K562 (cell line): ENCODE measurements around the gene TGFB2. TPM values are rescaled to one million over a fixed set of nuclear protein-coding genes. Genes with fewer than 3 reads are reported as not detected.

Experiments
- ZNF140 ChIP-seq: fragments of 250-450 bp; sonication (Bioruptor Pico); IDR thresholded peaks from 2 replicates; pipeline ENCODE4 v1.8.0; 2021; ENCODE audit warnings: moderate library complexity, mild to moderate bottlenecking, inconsistent platforms
- ZNF282 ChIP-seq: sonication (generic); formaldehyde crosslinking; IDR thresholded peaks from 2 replicates; pipeline ENCODE4 v1.8.1; 2023; ENCODE audit warnings: missing genetic modification reagents
- polyA plus RNA-seq, 8 experiments: library from polyadenylated mRNA; depleted of rRNA in 4 of 8; stranded (reverse) in 5 of 8; unstranded in 3 of 8; fragments of >200 nt; fragmentation: Nextera tagmentation in 2 of 8; fragmentation: Illumina TruSeq in 1 of 8; extraction: Ambion mirVana in 2 of 8; extraction: Trizol in 1 of 8; gene quantifications; 2 replicates each; pipeline versions ENCODE4 v1.2.1 to v1.2.3, GENCODE V29; 2011 to 2014; ENCODE audit warnings: inconsistent platforms in 1 of 8, missing spikeins in 1 of 8
- total RNA-seq, 7 experiments: library from RNA; depleted of rRNA in 6 of 7; stranded (reverse); fragments of >200 nt in 6 of 7; fragmentation: Illumina TruSeq in 2 of 7; extraction: Trizol in 2 of 7; gene quantifications; 2 replicates each; pipeline versions ENCODE4 v1.2.1 to v1.2.3, GENCODE V29; 2011 to 2021; ENCODE audit warnings: low replicate concordance in 1 of 7
- TF ChIP-seq, protein P1 (sequence below), 2 experiments: fragments of 450-650 bp in 1 of 2; IDR thresholded peaks; 2 replicates each; pipeline ENCODE4 v1.6.1; 2011 to 2017; ENCODE audit warnings: low read depth in 2 of 2, antibody characterized with exemption in 1 of 2, borderline replicate concordance in 1 of 2, low read length in 1 of 2, mild to moderate bottlenecking in 1 of 2, mixed read lengths in 1 of 2; ENCODE audit not compliant: control insufficient read depth in 1 of 2
- TF ChIP-seq, protein P2 (sequence below): sonication (generic); formaldehyde crosslinking; IDR thresholded peaks from 2 replicates; pipeline ENCODE4 v1.8.1; 2023; ENCODE audit warnings: mild to moderate bottlenecking, missing genetic modification reagents

TGFB2 gene
- total and polyA plus RNA-seq, 9 of the 15 experiments (the other 6 are each of a cell fraction or from before 2014, with no cell fraction given) = 0.03 to 0.41 (median 0.11) TPM; not detected in 3

DNA sequence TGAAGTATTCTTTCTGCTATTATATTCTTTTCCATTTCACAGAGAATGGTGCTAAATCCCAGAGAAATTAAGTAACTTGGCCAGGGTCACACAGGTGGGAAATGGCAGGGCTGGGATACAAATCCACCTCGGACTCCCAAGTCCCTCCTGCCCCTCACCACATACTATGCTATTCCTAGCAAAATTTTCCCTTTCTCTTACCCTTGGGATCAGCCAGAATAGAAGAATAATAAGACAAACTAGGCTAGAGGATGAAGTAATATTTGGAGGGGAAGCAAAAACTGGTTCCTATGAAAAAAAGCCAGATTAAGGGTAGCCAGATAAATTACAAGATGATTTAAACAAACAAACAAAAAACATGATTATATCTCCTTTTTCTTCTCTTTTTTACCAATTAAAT is 62.5 kb downstream of the TGFB2 start (continued):
- TF ChIP-seq, protein P1, sequence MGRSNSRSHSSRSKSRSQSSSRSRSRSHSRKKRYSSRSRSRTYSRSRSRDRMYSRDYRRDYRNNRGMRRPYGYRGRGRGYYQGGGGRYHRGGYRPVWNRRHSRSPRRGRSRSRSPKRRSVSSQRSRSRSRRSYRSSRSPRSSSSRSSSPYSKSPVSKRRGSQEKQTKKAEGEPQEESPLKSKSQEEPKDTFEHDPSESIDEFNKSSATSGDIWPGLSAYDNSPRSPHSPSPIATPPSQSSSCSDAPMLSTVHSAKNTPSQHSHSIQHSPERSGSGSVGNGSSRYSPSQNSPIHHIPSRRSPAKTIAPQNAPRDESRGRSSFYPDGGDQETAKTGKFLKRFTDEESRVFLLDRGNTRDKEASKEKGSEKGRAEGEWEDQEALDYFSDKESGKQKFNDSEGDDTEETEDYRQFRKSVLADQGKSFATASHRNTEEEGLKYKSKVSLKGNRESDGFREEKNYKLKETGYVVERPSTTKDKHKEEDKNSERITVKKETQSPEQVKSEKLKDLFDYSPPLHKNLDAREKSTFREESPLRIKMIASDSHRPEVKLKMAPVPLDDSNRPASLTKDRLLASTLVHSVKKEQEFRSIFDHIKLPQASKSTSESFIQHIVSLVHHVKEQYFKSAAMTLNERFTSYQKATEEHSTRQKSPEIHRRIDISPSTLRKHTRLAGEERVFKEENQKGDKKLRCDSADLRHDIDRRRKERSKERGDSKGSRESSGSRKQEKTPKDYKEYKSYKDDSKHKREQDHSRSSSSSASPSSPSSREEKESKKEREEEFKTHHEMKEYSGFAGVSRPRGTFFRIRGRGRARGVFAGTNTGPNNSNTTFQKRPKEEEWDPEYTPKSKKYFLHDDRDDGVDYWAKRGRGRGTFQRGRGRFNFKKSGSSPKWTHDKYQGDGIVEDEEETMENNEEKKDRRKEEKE (IDR thresholded peaks at IDR 0.05; ENCODE audit: borderline replicate concordance in 1 of 2, control insufficient read depth in 1 of 2, low read depth in 2 of 2, low read length in 1 of 2) = no peak
- TF ChIP-seq ZNF282 (CRISPR knock-in tag) (no peak), ZNF140 (CRISPR knock-in tag) (no peak)
- TF ChIP-seq, protein P2, sequence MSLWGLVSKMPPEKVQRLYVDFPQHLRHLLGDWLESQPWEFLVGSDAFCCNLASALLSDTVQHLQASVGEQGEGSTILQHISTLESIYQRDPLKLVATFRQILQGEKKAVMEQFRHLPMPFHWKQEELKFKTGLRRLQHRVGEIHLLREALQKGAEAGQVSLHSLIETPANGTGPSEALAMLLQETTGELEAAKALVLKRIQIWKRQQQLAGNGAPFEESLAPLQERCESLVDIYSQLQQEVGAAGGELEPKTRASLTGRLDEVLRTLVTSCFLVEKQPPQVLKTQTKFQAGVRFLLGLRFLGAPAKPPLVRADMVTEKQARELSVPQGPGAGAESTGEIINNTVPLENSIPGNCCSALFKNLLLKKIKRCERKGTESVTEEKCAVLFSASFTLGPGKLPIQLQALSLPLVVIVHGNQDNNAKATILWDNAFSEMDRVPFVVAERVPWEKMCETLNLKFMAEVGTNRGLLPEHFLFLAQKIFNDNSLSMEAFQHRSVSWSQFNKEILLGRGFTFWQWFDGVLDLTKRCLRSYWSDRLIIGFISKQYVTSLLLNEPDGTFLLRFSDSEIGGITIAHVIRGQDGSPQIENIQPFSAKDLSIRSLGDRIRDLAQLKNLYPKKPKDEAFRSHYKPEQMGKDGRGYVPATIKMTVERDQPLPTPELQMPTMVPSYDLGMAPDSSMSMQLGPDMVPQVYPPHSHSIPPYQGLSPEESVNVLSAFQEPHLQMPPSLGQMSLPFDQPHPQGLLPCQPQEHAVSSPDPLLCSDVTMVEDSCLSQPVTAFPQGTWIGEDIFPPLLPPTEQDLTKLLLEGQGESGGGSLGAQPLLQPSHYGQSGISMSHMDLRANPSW (CRISPR knock-in tag) = no peak
